HEK293 (cell line): ENCODE results near the gene CAPN5.

Experiments
- GLI4 ChIP-seq: fragments of 450-650 bp; formaldehyde crosslinking; IDR thresholded peaks from 2 replicates; pipeline ENCODE4 v1.5.1; 2016; ENCODE audit warnings: missing biosample characterization, missing genetic modification characterization
- HOXA7 ChIP-seq: sonication (generic); formaldehyde crosslinking; IDR thresholded peaks from 2 replicates; pipeline ENCODE4 v1.8.1; 2022; ENCODE audit warnings: missing genetic modification reagents, borderline replicate concordance
- YY1 ChIP-seq: fragments of 450-650 bp; formaldehyde crosslinking; IDR thresholded peaks from 2 replicates; pipeline ENCODE4 v1.5.1; 2018; ENCODE audit warnings: missing biosample characterization, missing genetic modification characterization
- YY2 ChIP-seq: fragments of 450-650 bp; formaldehyde crosslinking; IDR thresholded peaks from 2 replicates; pipeline ENCODE4 v1.5.1; 2016; ENCODE audit warnings: missing biosample characterization, missing genetic modification characterization
- ZFP37 ChIP-seq: fragments of 450-650 bp; formaldehyde crosslinking; IDR thresholded peaks from 2 replicates; pipeline ENCODE4 v1.5.1; 2016; ENCODE audit warnings: missing biosample characterization, missing genetic modification characterization
- ZNF146 ChIP-seq: fragments of 450-650 bp; formaldehyde crosslinking; IDR thresholded peaks from 2 replicates; pipeline ENCODE4 v1.5.1; 2016; ENCODE audit warnings: missing biosample characterization, missing genetic modification characterization
- ZNF426 ChIP-seq: fragments of 450-650 bp; formaldehyde crosslinking; IDR thresholded peaks from 2 replicates; pipeline ENCODE4 v1.5.1; 2017; ENCODE audit warnings: missing biosample characterization, missing genetic modification characterization, mild to moderate bottlenecking, inconsistent platforms, moderate library complexity
- ZNF501 ChIP-seq: fragments of 450-650 bp; formaldehyde crosslinking; IDR thresholded peaks from 2 replicates; pipeline ENCODE4 v1.5.1; 2016; ENCODE audit warnings: missing biosample characterization, missing genetic modification characterization
- ZNF555 ChIP-seq: fragments of 450-650 bp; formaldehyde crosslinking; conservative IDR thresholded peaks from 2 replicates; pipeline ENCODE4 v1.5.1; 2017; ENCODE audit warnings: missing biosample characterization, mild to moderate bottlenecking, missing genetic modification characterization, inconsistent platforms
- ZNF571 ChIP-seq: fragments of 450-650 bp; formaldehyde crosslinking; IDR thresholded peaks from 2 replicates; pipeline ENCODE4 v1.5.0; 2017; ENCODE audit warnings: missing biosample characterization, missing genetic modification characterization
- ZNF707 ChIP-seq: fragments of 450-650 bp; formaldehyde crosslinking; IDR thresholded peaks from 2 replicates; pipeline ENCODE4 v1.5.1; 2016; ENCODE audit warnings: missing biosample characterization, missing genetic modification characterization
- TF ChIP-seq, protein P1 (sequence below): fragments of 450-650 bp; formaldehyde crosslinking; IDR thresholded peaks from 2 replicates; pipeline ENCODE4 v1.5.1; 2016; ENCODE audit warnings: missing biosample characterization, missing genetic modification characterization
- TF ChIP-seq, protein P2 (sequence below): fragments of 450-650 bp; formaldehyde crosslinking; IDR thresholded peaks from 2 replicates; pipeline ENCODE4 v1.5.1; 2016; ENCODE audit warnings: missing biosample characterization, missing genetic modification characterization

DNA sequence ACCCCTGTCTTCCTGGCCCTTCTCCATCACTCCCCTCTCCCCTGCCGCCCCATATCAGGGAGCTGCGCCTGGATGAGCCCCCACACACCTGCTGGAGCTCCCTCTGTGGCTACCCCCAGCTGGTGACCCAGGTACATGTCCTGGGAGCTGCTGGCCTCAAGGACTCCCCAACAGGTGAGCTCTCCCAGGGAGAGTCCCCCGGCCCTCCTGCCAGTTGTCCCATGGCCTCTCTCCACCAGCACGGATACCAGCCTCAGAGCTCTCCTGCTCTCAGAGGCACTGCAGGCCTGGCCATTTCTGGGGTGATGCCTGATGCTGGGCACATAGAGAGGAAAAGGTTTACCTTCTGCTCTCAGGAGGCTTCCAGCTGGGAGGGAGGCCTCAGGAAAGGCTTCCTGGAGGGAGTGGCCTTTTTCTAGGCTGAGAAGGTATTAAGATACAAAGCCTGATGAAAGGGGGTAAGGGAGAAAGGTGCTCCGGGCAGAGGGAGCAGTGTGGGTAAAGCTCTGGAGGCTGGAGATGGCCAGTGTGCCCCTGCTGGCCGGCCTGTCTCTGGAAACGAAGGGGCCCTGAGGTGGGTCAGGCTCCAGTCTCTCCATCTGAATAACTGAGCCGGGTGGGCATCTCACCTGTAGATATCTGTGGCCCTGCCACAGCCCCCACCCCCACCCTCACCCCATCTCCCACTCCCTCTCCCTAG is 55.3 kb downstream of the CAPN5 start:
- TF ChIP-seq ZNF501 (tag by site-specific recombination) (no peak), HOXA7 (CRISPR knock-in tag) (no peak), ZNF146 (tag by site-specific recombination) (no peak), ZNF426 (tag by site-specific recombination) (no peak), ZNF555 (tag by site-specific recombination) (no peak), YY2 (no peak), YY1 (tag by site-specific recombination) (no peak), GLI4 (tag by site-specific recombination) (no peak), ZNF571 (tag by site-specific recombination) (no peak), ZFP37 (tag by site-specific recombination) (no peak), ZNF707 (no peak)
- TF ChIP-seq, protein P1, sequence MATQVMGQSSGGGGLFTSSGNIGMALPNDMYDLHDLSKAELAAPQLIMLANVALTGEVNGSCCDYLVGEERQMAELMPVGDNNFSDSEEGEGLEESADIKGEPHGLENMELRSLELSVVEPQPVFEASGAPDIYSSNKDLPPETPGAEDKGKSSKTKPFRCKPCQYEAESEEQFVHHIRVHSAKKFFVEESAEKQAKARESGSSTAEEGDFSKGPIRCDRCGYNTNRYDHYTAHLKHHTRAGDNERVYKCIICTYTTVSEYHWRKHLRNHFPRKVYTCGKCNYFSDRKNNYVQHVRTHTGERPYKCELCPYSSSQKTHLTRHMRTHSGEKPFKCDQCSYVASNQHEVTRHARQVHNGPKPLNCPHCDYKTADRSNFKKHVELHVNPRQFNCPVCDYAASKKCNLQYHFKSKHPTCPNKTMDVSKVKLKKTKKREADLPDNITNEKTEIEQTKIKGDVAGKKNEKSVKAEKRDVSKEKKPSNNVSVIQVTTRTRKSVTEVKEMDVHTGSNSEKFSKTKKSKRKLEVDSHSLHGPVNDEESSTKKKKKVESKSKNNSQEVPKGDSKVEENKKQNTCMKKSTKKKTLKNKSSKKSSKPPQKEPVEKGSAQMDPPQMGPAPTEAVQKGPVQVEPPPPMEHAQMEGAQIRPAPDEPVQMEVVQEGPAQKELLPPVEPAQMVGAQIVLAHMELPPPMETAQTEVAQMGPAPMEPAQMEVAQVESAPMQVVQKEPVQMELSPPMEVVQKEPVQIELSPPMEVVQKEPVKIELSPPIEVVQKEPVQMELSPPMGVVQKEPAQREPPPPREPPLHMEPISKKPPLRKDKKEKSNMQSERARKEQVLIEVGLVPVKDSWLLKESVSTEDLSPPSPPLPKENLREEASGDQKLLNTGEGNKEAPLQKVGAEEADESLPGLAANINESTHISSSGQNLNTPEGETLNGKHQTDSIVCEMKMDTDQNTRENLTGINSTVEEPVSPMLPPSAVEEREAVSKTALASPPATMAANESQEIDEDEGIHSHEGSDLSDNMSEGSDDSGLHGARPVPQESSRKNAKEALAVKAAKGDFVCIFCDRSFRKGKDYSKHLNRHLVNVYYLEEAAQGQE, result no peak
- TF ChIP-seq, protein P2, sequence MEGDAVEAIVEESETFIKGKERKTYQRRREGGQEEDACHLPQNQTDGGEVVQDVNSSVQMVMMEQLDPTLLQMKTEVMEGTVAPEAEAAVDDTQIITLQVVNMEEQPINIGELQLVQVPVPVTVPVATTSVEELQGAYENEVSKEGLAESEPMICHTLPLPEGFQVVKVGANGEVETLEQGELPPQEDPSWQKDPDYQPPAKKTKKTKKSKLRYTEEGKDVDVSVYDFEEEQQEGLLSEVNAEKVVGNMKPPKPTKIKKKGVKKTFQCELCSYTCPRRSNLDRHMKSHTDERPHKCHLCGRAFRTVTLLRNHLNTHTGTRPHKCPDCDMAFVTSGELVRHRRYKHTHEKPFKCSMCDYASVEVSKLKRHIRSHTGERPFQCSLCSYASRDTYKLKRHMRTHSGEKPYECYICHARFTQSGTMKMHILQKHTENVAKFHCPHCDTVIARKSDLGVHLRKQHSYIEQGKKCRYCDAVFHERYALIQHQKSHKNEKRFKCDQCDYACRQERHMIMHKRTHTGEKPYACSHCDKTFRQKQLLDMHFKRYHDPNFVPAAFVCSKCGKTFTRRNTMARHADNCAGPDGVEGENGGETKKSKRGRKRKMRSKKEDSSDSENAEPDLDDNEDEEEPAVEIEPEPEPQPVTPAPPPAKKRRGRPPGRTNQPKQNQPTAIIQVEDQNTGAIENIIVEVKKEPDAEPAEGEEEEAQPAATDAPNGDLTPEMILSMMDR, result no peak
